ENCODE results near the gene ACTR5. TPM values are rescaled to one million over a fixed set of nuclear protein-coding genes. Genes with fewer than 3 reads are reported as not detected.

ACTR5 gene
- total RNA-seq, 2 experiments from 2014 or later: 7.1 to 7.4 TPM

DNA sequence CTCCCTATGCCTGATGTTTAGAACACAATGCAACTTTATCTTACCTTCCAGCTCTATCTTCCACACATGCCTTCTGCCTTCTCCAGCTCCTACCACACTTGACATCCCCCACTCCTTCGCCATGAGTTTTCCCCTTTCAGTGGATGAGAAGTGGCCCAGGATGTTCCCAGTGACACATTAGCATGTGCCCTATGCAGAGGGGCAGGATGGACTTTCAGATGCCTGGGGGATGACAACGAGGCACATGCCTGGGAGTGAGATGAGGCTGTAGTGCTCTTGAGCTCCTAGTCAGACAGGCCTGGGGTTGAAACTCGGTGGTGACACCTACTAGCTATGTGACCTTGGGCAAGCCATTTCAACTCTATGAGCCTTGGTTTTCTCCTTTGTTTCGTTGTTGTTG is 44.1 kb upstream of the ACTR5 start:
- no peaks in the 10 kb centered on the region for H3K36me3 Mint-ChIP-seq (ENCODE audit: low read depth)
- ChIA-PET POLR2A (no interaction called here), CTCF (no interaction called here)
- DNase-seq (no peak), ATAC-seq (no peak)
- intact Hi-C loops (cut with micrococcal nuclease): no loop called here
- H3K4me1 Mint-ChIP-seq (ENCODE audit: low read depth): no peaks in the 10 kb centered on the region
- TF ChIP-seq, protein P1, sequence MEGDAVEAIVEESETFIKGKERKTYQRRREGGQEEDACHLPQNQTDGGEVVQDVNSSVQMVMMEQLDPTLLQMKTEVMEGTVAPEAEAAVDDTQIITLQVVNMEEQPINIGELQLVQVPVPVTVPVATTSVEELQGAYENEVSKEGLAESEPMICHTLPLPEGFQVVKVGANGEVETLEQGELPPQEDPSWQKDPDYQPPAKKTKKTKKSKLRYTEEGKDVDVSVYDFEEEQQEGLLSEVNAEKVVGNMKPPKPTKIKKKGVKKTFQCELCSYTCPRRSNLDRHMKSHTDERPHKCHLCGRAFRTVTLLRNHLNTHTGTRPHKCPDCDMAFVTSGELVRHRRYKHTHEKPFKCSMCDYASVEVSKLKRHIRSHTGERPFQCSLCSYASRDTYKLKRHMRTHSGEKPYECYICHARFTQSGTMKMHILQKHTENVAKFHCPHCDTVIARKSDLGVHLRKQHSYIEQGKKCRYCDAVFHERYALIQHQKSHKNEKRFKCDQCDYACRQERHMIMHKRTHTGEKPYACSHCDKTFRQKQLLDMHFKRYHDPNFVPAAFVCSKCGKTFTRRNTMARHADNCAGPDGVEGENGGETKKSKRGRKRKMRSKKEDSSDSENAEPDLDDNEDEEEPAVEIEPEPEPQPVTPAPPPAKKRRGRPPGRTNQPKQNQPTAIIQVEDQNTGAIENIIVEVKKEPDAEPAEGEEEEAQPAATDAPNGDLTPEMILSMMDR (IDR thresholded peaks at IDR 0.05): no peak
- H3K4me3 Mint-ChIP-seq: no peak overlapping the region
- no peak overlapping the region for H3K27ac Mint-ChIP-seq
- peaks cover 15% of the 10 kb centered on the region for H3K27me3 Mint-ChIP-seq
- no peaks in the 10 kb centered on the region for H3K9me3 Mint-ChIP-seq

DNA sequence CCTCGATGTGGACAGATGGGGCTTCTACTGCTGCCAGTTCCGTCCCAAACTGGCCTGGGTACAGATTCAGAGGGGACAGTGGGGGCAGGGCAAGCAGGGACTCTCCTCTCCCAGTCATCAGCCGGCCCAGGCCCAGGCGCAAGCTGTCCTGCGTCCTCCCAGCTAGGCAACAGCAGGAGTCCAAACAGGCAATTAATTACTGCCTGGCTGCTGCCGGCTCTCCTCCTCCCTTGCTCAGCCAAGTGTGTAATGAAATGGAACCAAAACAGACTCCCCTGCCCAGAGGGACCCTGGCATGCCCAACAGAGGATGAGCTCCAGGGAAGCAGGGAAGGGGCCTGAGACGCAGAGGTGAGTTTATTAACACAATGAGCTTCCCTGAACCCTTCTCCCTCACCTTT is 41.8 kb upstream of the ACTR5 start:
- DNase-seq: no peak
- no peaks in the 10 kb centered on the region for H3K9me3 Mint-ChIP-seq
- peaks cover 17% of the 10 kb centered on the region for H3K27me3 Mint-ChIP-seq
- TF ChIP-seq, protein P1 (IDR thresholded peaks at IDR 0.05): no peak
- no peak for ATAC-seq
- no peaks in the 10 kb centered on the region for H3K4me1 Mint-ChIP-seq (ENCODE audit: low read depth)
- intact Hi-C loops (cut with micrococcal nuclease): no loop called here
- no peaks in the 10 kb centered on the region for H3K36me3 Mint-ChIP-seq (ENCODE audit: low read depth)
- H3K27ac Mint-ChIP-seq: no peak overlapping the region
- no peak overlapping the region for H3K4me3 Mint-ChIP-seq
- CTCF ChIA-PET: interaction anchor here (1.2 kb wide), 1 partner anchor 19 kb away, joined by 3 read pairs; no protein-coding TSS in a partner anchor
- POLR2A ChIA-PET: no interaction called here

DNA sequence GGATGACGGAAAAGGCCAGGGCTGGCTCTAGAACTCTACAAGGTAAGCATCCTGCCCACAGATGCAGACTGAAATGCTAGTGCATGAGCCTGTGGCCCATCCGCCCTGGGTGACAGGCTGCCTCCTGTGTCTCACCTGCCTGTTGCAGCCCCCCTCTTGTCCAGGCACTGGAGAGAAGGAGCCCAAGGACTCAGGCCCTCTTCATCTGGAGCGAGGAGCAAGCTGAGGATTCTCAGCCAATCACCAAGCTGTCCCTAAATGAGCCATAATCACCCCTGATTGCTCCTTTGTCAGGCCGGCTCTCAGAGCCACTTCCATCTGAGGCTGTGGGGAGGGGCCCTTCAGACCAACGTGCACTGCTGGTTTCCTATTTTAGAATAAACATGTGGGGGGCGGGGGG is 34.0 kb upstream of the ACTR5 start:
- Mint-ChIP-seq H3K36me3 (ENCODE audit: low read depth) (no peaks in the 10 kb centered on the region), H3K27ac (no peak overlapping the region), H3K9me3 (no peaks in the 10 kb centered on the region), H3K4me3 (no peak overlapping the region), H3K27me3 (peaks cover 34% of the 10 kb centered on the region), H3K4me1 (ENCODE audit: low read depth) (no peaks in the 10 kb centered on the region)
- no peak for ATAC-seq
- TF ChIP-seq, protein P1 (IDR thresholded peaks at IDR 0.05): no peak
- intact Hi-C loops (cut with micrococcal nuclease): no loop called here
- no peak for DNase-seq
- ChIA-PET POLR2A (no interaction called here), CTCF (interaction anchor here (3.5 kb wide), 1 partner anchor 12 kb away, joined by 14 read pairs; no protein-coding TSS in a partner anchor)

DNA sequence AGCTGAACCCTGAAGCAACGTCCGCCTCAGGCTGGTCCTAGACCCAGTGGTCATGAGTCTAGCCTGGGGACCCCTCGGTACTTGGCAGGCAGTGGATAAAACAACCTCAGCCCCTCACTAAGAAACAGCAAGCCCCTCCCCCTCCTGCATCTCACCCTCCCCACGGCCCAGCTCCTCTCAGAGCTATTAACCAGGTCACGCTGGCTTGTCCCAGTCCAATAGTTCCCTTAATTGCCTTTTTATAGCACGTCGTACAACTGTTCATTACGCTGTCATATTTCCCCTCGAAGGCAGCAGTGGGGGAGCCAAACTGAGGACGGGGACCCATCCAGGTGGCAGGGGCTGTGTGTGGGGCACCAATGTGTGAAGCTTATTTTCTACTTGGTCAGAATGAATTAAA is 32.6 kb upstream of the ACTR5 start:
- H3K9me3 Mint-ChIP-seq: no peaks in the 10 kb centered on the region
- H3K27ac Mint-ChIP-seq: no peak overlapping the region
- H3K4me1 Mint-ChIP-seq (ENCODE audit: low read depth): no peaks in the 10 kb centered on the region
- DNase-seq: no peak
- peaks cover 39% of the 10 kb centered on the region for H3K27me3 Mint-ChIP-seq
- ChIA-PET CTCF (interaction anchor here (3.5 kb wide), 1 partner anchor 11 kb away, joined by 14 read pairs; no protein-coding TSS in a partner anchor), POLR2A (interaction anchor here (1.0 kb wide), 1 partner anchor 35 kb away, joined by 3 read pairs; no protein-coding TSS in a partner anchor)
- TF ChIP-seq, protein P1 (IDR thresholded peaks at IDR 0.05): no peak
- intact Hi-C loops (cut with micrococcal nuclease): no loop called here
- no peak for ATAC-seq
- no peak overlapping the region for H3K4me3 Mint-ChIP-seq
- no peaks in the 10 kb centered on the region for H3K36me3 Mint-ChIP-seq (ENCODE audit: low read depth)

DNA sequence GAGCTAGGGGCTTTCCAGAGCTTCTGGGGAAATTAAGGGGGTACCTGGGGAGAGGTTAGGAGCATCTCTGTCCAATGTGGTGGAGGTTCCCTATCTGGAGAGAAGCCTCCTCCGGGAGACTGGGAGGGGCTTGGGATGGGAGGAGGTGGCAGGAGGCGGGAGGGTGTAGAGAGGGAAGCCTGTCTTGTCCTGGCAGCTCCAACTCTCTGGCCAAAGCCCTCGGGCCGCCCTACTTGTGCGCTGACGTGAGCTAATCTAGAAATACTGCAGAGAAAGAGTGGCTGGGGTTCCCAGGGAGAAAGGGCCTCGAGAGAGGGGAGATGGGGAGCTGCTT is 25.6 kb upstream of the ACTR5 start:
- peaks cover under 1% of the 10 kb centered on the region for H3K9me3 Mint-ChIP-seq
- POLR2A ChIA-PET: interaction anchor here (1.1 kb wide), 1 partner anchor 25 kb away, joined by 3 read pairs; no protein-coding TSS in a partner anchor
- H3K36me3 Mint-ChIP-seq (ENCODE audit: low read depth): no peaks in the 10 kb centered on the region
- intact Hi-C loops (cut with micrococcal nuclease): no loop called here
- no peak overlapping the region for H3K27ac Mint-ChIP-seq
- no peak for DNase-seq
- TF ChIP-seq, protein P1 (IDR thresholded peaks at IDR 0.05): no peak
- CTCF ChIA-PET: interaction anchor here (1.0 to 5.3 kb wide), 4 partner anchors 9 to 74 kb away, joined by 3 to 53 read pairs (median 20); partner anchors contain the start of gene ACTR5
- no peak for ATAC-seq
- no peak overlapping the region for H3K4me3 Mint-ChIP-seq
- H3K27me3 Mint-ChIP-seq: peaks cover 73% of the 10 kb centered on the region
- H3K4me1 Mint-ChIP-seq (ENCODE audit: low read depth): peaks cover 30% of the 10 kb centered on the region
